ENCODE results near the gene CLINT1.
A peak's percentile ranks its signal among the peaks of the same experiment; 100 is the strongest.
"Not testable (repeated sequence)": the region's sequence is repeated elsewhere in the genome, so short reads cannot be mapped to it uniquely, and the experiment has no call there.

CLINT1 gene

DNA sequence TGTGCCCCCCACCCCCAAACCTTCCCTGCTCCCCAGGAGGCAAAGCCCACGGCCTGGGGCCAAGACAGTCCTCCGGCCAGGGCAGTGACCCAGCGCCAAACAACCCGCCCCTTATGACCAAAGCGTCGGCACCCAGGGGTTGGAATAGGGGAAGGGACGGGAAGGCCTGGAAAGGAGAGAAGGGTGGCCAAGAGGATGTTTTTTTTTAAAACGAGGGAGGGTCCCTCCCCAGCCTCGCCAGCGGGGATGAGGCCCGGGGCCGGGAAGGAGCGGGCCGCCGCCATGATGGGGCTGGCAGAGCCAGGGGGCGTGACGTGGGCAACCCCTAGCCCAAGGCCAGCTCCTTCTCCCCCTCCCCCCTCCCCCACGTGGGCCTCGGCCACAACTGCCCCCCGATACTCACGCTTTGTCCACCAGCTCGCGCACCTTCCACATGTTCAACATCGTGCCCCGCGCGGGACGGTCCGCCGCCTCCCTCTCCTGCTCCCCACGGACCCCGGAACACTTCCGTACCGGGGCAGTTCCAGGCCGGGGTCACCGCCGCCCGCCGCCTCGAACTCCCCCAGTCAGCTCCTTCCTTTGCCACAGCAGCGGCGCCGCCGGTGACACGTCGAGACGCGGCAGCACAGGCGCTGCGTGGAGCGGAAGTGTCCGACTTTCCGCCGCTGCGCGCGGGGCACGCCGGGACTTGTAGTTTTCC is at the start of gene CLINT1:
Gene CLINT1 (minus strand): TSS at position 619 of the 700 bp plus-strand sequence. CDS start 175 bp downstream, at position 444.
- DNase-seq (ENCODE audit: low spot score), result peak; percentile 87

DNA sequence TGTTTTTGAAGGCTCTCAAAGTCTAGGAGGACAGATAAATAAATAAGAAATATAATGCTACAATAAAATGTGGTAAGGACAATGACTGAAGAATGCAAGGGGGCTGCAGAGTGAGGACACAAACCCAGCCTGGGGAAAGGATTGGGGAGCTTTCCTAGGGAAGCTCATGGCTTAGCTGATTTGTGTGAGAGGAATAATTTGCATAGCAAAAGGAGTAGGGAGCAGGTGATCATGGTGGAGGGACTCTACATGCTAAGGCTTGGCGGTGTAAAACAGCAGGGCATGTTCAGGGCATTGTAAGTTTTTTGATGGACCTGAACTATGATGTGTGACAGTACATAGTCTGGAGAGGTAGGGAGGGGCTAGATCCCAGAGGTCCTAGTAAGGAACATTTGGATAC is 49.5 kb upstream of the CLINT1 start:
- DNase-seq (ENCODE audit: low spot score), result no peak

DNA sequence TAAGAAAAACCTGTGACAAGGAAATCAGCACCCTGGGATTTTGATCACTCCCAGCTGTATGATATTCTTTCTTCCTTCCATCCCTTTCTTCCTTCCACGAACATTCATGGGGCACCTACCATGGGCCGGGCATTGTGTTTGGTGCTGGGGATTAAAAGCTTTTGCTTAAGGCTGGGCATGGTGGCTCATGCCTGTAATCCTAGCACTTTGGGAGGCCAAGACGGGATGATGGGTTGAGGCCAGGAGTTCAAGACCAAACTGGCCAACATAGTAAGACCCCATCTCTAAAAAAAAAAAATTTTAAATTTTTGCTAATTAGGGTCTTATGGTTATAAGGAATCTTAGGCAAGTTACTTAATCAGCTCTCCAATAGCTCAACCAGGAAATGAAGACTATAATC is 48.5 kb upstream of the CLINT1 start:
- DNase-seq (ENCODE audit: low spot score), result no peak

DNA sequence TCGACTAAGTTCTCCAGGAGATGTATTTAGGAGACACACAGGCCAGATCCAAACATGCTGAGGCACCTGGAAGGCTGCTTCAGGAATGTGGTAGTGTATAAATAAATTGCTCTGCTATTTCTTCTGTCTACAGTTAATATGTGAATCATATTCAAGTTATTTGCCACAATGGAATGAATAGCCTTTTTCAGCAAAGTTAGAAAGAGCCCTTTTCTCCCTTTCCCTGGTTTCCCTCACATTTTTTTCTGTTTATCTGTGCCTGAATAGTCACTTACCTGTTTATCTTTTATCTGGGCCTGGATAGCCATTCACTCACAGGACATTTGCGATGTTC is 44.1 kb upstream of the CLINT1 start:
- DNase-seq (ENCODE audit: low spot score), result no peak

DNA sequence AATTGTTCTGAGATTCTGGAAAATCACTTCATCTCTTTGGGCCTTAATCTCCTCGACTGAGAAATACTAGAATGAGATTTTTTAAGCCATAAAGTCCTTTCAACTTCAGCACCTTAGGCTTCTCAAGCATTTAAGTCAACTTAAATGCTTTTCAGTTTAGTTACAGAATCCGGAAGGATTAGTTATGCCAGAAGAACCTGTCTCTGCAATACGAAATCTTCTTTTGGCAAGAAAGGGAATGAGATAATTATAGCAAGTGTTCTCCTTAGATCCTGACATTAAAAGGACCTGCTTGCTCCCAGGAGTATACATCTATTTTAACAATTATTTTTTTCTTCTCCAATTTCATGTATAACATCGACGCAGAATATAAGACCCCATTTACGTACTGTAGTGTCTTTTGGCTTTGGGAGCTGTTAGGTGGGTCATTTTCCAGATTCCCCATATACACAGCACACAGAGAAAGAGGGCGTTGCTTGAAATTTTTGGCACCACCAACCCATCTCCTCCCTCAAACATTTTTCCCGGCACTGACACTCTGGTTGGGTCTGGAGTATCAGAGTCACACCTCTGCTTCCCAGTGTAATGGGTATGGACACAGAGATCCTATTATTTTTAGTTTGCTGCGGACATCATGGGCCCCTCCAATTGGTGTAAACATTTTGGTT is 43.6 kb upstream of the CLINT1 start:
- DNase-seq (ENCODE audit: low spot score), result no peak

DNA sequence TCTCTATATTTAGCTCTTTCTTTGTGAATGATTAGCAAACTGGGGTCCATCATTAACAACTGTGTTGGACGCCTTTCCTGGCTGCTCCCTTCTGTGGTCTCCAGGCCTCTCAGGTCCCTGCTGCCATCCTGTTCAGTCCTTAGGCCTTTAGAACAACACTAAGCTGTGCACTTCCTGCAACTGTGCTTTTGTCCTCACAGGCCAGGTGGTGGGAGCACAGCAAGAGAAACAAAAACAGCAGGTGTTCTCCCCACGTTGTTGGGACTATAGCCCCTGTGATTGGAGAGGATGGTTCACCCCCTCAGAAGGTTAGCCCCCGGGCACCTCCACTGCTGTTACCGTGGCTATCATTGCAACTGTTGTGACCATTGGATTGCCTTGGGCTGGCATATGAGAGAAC is 41.7 kb upstream of the CLINT1 start:
- peak; percentile 16 for DNase-seq (ENCODE audit: low spot score)

DNA sequence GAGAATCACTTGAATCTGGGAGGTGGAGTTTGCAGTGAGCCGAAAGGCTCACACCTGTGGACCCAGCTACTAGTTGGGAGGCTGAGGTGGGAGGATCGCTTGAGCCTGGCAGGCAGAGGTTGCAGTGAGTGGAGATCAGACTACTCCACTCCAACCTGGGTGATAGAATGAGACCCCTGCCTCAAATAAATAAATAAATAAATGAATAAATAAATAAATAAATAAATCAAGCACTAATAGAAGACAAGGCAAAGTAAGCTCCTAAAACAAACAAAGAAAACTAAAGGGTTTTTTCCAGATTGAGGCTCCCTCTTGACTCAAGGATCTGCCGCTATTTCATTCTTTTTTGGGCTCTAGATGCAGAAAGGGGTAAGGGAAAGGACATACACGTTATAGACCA is 34.7 kb upstream of the CLINT1 start:
- no peak for DNase-seq (ENCODE audit: low spot score)

DNA sequence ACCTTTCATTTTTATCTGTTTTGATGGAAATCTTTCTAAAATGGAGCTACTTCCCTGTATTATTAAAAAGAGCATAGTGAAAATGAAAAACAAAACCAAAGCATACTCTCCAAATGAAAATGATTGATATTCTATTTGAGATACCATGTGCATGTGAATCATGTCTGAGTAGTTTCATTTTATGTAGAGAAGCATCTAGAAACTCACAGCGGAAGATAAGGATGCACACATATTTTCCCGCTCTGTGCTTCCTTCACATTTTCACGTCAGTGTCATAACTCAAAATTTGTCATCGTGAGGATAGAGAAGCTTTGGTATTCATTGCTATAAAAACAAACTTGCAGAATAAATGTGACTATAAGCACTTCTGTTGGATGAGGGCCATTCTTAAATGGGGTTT is 34.0 kb upstream of the CLINT1 start:
- DNase-seq (ENCODE audit: low spot score), result no peak

DNA sequence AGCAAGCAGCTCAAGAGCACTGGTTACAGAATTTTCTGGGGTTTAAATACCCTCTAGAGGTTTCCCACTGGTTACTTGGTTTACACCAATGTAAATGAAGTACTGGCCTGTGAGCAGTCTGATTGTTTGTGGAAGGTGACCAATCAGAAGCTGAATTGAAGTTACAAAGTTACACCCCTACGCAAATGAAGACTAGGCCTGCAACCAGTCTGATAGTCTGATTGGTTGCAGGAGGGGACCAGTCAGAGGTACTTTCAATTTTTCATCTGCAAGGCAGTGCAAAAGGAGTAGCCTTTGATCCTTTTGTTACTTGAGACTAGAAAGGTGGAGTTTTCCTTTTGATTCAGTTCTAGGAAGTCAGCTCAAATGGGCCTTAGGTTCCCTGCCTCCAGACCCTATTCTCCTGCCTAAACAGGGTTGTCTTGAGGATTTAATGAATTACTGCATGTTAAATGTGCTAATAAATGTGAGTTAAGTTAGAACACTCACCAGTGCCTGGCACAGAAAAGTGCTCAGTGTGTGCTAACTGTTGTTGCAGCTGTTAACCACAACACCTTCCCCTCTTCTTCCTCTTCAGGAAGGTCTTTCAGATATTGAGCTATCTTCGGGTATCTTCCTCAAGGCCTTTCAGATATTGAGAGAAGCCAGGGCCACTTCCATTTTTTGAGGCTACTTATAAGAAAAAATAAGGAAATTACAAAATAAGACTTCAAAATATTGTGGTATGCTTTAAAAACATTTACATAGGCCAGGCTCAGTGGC is 32.1 kb upstream of the CLINT1 start:
- DNase-seq (ENCODE audit: low spot score), result no peak

DNA sequence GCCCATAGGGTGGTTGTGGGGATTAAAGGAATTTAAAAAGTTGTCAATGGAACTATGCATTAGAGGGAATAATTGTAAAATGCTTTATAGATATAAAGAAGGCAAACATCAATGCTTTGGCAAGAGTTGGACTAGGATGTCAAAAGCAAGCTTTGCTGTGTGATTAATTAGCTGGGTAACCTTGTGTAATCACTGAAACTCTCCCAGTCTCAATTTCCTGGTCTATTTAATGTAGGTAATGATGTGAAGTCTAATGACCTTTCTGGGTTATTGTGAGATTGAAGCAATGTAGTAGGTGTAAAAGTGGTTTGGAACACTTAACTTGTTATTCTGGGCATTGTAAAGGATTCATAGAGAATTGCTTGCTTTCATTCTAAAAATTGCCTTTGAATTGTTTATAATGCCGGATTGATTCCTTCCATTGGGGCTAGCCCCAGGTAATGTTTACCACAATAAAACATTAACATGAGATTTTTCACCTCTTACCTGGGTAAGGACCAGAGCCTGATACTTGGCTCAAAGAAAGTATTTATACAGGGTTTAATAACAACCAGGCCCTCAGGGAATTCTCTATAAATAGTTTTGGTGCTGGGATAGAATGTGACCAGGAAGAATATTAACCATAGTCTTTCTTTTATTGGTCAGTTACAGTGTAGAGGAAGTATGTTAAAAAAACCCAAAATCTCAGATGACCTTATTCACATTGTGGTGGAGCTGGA is 30.0 kb upstream of the CLINT1 start:
- no peak for DNase-seq (ENCODE audit: low spot score)

DNA sequence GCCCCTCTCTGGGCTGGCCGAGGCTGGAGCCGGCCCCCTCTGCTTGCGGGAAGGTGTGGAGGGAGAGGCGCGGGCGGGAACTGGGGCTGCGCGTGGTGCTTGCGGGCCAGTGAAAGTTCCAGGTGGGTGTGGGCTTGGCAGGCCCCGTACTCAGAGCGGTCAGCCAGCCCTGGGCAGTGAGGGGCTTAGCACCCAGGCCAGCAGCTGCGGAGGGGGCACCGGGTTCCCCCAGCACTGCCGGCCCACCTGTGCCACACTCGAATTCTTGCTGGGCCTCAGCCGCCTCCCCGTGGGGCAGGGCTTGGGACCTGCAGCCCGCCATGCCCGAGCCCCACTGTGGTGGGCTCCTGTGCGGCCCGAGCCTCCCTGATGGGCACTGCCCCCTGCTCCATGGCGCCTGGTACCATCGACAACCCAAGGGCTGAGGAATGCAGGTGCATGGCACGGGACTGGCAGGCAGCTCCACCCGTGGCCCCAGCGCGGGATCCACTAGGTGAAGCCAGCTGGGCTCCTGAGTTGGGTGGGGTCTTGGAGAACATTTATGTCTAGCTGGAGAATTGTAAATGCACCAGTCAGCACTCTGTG is 27.9 kb upstream of the CLINT1 start:
- DNase-seq (ENCODE audit: low spot score), result no peak

DNA sequence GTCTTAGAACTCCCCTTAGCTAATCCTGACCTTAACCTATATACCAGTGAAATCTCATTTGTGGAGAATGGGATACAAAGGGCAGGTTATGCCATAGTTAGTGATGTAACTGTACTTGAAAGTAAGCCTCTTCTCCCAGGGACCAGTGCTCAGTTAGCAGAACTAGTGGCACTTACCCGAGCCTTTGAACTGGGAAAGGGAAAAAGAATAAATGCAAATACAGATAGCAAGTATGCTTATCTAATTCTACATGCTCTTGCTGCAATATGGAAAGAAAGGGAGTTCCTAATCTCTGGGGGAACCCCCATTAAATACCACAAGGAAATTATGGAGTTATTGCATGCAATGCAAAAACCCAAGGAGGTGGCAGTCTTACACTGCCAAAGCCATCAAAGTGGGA is 26.1 kb upstream of the CLINT1 start:
- DNase-seq (ENCODE audit: low spot score), result not testable (repeated sequence)

DNA sequence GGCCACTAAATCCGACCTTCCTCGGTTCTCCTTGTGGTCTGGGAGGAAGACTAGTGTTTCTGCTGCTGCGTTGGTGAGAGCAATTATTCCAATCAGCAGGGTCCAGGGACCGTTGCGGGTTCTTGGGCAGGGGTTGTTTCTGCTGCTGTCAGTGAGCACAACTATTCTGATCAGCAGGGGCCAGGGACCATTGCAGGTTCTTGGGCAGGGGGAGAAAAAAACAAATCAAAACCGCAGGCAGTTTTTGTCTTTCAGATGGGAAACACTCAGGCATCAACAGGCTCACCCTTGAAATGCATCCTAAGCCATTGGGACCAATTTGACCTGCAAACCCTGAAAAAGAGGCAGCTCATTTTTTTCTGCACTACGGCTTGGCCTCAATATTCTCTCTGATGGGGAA is 22.6 kb upstream of the CLINT1 start:
- not testable (repeated sequence) for DNase-seq (ENCODE audit: low spot score)

DNA sequence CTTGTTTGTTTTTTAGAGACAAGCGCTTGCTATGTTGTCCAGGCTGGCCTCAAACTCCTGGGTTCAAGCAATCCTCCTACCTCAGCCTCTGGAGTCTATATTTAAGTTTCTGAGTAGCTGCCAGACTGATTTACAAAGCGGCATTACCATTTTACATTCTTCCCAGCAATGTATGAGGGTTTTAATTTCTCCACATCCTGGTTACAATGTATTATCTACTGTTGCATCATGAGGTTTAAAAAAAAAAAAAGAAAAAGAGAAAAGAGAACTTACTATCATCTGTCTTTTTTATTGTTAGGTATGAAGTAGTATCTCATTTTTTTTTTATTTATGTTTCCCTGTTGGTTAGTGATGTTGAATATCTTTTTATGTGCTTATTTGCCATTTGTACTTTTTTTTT is 18.9 kb upstream of the CLINT1 start:
- DNase-seq (ENCODE audit: low spot score), result no peak

DNA sequence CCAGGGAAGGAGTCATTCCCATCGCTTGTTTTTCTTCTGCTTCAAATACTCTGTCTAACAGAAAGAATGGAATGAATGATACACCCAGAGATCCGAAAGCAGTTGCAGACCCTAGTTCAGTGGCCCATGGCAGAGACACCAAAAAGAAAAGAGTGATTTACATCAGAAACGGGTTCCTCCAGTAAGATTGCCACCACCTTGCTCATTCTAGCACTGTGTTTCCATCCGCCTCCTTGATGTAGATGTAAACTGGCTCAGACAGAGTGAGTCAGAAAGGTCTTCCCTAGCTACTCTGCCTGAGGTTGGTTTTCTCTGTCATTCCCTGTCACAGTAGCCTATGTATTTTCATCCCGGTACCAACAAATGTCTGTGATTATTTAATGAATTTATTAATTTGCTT is 15.9 kb upstream of the CLINT1 start:
- DNase-seq (ENCODE audit: low spot score), result no peak

DNA sequence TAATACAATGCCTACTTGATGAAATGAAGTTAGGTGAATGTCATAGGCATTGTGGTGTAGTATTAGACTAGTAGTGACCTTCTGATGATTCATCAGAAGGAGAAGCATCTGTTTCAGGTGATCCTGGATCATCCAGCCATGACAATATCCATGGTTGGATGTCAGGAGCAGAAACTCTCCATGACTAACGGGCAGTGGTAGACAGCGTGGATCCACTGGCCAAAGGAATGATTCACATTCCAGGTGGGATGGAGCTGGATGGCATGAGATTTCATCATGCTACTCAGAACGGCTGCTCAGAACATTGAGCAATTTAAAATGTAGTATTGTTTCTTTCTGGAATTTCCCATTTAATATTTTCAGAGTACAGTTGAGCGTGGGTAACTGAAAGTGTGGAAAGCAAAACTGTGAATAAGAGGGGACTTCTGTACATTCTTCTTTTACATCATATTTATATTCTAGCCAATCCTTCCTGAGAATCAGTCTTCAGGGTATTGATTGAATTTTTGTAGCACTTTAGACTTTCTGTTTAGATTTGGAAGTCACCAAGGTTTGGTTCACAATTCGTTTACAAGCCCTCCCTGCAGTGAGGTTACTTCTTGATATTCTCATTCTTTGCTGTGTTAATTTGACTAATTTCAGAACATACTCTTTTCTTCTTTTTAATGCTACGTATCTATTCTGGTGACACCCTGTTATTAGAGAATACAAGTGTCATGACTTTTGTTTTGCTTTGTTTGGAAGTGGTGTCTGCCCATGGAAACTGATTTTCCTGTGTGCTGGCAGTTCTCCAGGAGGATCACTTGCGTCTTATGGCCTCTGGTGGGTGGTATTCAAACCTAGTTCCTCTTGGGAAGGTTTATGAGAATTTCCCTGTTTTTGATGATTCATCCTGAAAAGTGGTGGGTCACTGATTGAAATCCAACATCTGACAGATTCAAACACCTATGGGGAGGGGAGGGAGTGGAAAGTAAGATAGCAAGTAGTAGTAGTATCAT is 12.2 kb upstream of the CLINT1 start:
- DNase-seq (ENCODE audit: low spot score), result no peak

DNA sequence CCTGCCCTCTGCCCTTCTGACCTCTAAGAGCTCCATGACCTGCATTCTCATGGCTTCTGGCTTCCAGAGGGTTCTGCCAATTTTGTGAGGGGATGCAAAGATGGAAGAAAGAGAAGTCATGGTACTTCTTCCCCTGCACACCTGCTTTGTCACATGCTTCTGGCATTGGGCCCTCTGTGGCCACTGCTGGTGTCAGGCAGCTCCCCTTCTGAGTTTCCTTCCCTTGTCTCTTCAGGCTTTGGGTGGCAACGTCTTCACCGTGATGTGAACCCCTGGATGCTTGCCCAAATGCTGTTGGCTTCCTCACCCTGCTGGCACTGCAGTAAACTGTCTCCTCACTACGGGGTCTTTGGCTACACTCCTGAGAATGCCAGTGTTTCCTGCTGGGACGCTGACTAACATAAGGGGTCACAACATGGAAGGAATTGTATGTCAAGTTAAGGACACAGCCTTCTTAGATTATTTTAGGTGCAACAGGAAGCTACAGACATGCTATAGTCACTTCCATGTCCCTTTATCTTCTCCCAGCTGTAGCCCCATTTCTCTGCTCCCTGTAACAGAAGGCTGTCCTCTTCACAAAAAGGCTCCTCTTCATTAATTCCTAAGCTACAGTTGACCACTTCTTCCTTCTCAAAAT is 8.9 kb upstream of the CLINT1 start:
- DNase-seq (ENCODE audit: low spot score), result no peak

DNA sequence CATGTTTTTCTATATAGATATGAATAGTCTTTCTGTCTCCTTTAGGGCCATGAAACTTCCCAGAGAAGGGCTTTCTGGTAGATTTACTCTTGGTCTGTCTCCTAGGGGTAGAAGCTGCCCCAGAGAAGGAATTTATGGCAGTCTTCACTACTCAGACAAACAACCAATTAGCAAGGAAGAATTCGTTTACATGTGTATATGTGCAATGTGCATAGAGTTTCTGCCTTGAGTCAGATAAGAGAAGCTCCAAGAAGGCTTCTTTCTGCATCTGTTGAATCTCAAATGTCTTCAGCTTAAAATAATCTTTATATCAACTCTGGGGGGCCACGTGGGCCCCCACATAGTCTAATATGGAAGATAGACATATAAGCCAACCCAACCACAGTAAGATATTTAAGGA is 7.6 kb upstream of the CLINT1 start:
- no peak for DNase-seq (ENCODE audit: low spot score)

DNA sequence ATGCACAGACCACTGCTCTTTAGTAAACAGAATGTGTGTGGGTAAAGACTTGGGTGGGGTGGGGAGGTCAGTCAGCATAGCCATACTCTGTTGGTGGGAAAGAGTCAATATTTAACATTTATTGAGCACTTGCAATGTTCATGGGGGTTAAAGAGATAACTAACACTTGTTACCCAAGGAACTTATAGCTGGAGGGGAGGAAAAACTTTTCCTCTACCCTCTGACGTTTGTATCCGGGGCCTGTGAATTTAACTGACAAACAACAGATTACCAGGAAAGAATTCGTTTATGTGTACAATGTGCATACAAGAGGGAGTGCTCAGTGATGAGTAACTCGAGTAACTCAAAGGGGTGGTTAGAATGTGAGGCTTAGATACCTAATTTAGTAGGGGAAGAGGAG is 6.8 kb upstream of the CLINT1 start:
- DNase-seq (ENCODE audit: low spot score), result no peak

DNA sequence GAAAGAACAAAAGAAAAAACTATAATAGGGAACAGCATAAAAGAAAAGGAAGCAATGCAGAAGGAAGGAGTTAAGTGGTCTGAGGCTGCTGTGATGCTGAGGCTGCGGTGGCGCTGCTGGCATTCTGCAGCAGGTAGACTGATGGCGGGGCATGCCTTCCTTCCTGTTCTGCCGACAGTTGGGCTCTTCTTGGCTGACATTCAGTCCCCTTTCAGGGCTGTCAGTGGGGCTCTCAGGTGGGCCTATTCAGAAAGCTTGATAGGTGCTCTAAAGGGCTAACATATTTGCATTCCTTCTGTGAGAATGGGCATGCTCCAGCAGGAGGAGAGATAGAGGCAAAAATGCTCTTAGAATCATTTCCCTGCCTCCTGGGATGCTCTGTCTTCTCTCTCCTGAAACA is 5.1 kb upstream of the CLINT1 start:
- DNase-seq (ENCODE audit: low spot score), result no peak
